K562 (cell line): ENCODE results near the gene WFIKKN1. TPM values are rescaled to one million over a fixed set of nuclear protein-coding genes. Genes with fewer than 3 reads are reported as not detected.

ENCODE experiments used
- CBX5 ChIP-seq: IDR thresholded peaks from 2 replicates; pipeline ENCODE4 v1.6.1; 2014; ENCODE audit warnings: low read depth, borderline replicate concordance
- CEBPB ChIP-seq: fragments of 450-650 bp; IDR thresholded peaks from 2 replicates; pipeline ENCODE4 v1.6.1; 2016; ENCODE audit warnings: missing genetic modification characterization, missing compliant biosample characterization
- CXXC5 ChIP-seq: fragments of 250-450 bp; sonication (Bioruptor Pico); IDR thresholded peaks from 2 replicates; pipeline ENCODE4 v1.8.0; 2022; ENCODE audit warnings: inconsistent platforms, mild to moderate bottlenecking, moderate library complexity
- DPF2 ChIP-seq: fragments of 450-650 bp; IDR thresholded peaks from 2 replicates; pipeline ENCODE4 v1.6.1; 2016
- KDM4B ChIP-seq, 2 experiments: fragments of 450-650 bp in 1 of 2; sonication (generic) in 1 of 2; IDR thresholded peaks; 2 replicates each; pipeline ENCODE4 v1.6.1; 2016 to 2017; ENCODE audit warnings: borderline replicate concordance in 2 of 2, antibody characterized with exemption in 1 of 2, low read depth in 1 of 2, mild to moderate bottlenecking in 1 of 2
- KLF6 ChIP-seq: fragments of 250-450 bp; sonication (Bioruptor Pico); IDR thresholded peaks from 2 replicates; pipeline ENCODE4 v1.4.0; 2020; ENCODE audit warnings: mild to moderate bottlenecking, moderate library complexity, borderline replicate concordance
- MAZ ChIP-seq, 2 experiments: fragments of 450-650 bp in 1 of 2; sonication (generic) in 1 of 2; formaldehyde crosslinking; IDR thresholded peaks in 1 of 2; conservative IDR thresholded peaks in 1 of 2; 2 replicates each; pipeline versions ENCODE4 v1.4.0 to v1.5.0; 2020; ENCODE audit warnings: mild to moderate bottlenecking in 1 of 2, missing genetic modification reagents in 1 of 2
- SMARCA5 ChIP-seq: fragments of 450-650 bp; IDR thresholded peaks from 2 replicates; pipeline ENCODE4 v1.6.1; 2016
- SUPT5H ChIP-seq: fragments of 450-650 bp; IDR thresholded peaks from 2 replicates; pipeline ENCODE4 v1.6.1; 2016
- TAL1 ChIP-seq: fragments of 450-650 bp; IDR thresholded peaks from 2 replicates; pipeline ENCODE4 v1.6.1; 2016; ENCODE audit warnings: mild to moderate bottlenecking
- ZC3H8 ChIP-seq: fragments of 450-650 bp; IDR thresholded peaks from 2 replicates; pipeline ENCODE4 v1.6.1; 2017
- ZFX ChIP-seq: sonication (generic); formaldehyde crosslinking; IDR thresholded peaks from 2 replicates; pipeline ENCODE4 v1.8.0; 2022; ENCODE audit warnings: mild to moderate bottlenecking, missing genetic modification reagents, moderate library complexity
- ZNF263 ChIP-seq: sonication (generic); formaldehyde crosslinking; IDR thresholded peaks from 2 replicates; pipeline ENCODE4 v1.8.0; 2022; ENCODE audit warnings: mild to moderate bottlenecking, missing genetic modification reagents, borderline replicate concordance
- ZNF324 ChIP-seq: fragments of 250-450 bp; sonication (Bioruptor Pico); IDR thresholded peaks from 2 replicates; pipeline ENCODE4 v1.4.0; 2020; ENCODE audit warnings: mild to moderate bottlenecking
- ZNF551 ChIP-seq: fragments of 250-450 bp; sonication (Bioruptor Pico); IDR thresholded peaks from 2 replicates; pipeline ENCODE4 v1.5.0; 2021; ENCODE audit warnings: mild to moderate bottlenecking, moderate library complexity
- ZNF695 ChIP-seq: fragments of 450-650 bp; formaldehyde crosslinking; IDR thresholded peaks from 2 replicates; pipeline ENCODE4 v1.4.0; 2020; ENCODE audit warnings: mild to moderate bottlenecking, moderate library complexity
- ZZZ3 ChIP-seq: fragments of 450-650 bp; IDR thresholded peaks from 2 replicates; pipeline ENCODE4 v1.6.1; 2016; ENCODE audit warnings: antibody characterized with exemption, mild to moderate bottlenecking, moderate library complexity
- polyA plus RNA-seq, 8 experiments: library from polyadenylated mRNA; depleted of rRNA in 4 of 8; stranded (reverse) in 5 of 8; unstranded in 3 of 8; fragments of >200 nt; fragmentation: Nextera tagmentation in 2 of 8; fragmentation: Illumina TruSeq in 1 of 8; extraction: Ambion mirVana in 2 of 8; extraction: Trizol in 1 of 8; gene quantifications; 2 replicates each; pipeline versions ENCODE4 v1.2.1 to v1.2.3, GENCODE V29; 2011 to 2014; ENCODE audit warnings: inconsistent platforms in 1 of 8, missing spikeins in 1 of 8
- total RNA-seq, 7 experiments: library from RNA; depleted of rRNA in 6 of 7; stranded (reverse); fragments of >200 nt in 6 of 7; fragmentation: Illumina TruSeq in 2 of 7; extraction: Trizol in 2 of 7; gene quantifications; 2 replicates each; pipeline versions ENCODE4 v1.2.1 to v1.2.3, GENCODE V29; 2011 to 2021; ENCODE audit warnings: low replicate concordance in 1 of 7
- TF ChIP-seq, protein P1 (sequence below): sonication (generic); formaldehyde crosslinking; IDR thresholded peaks from 2 replicates; pipeline ENCODE4 v1.5.0; 2020; ENCODE audit warnings: missing genetic modification reagents
- TF ChIP-seq, protein P2 (sequence below): sonication (generic); formaldehyde crosslinking; IDR thresholded peaks from 2 replicates; pipeline ENCODE4 v1.8.0; 2022; ENCODE audit warnings: missing genetic modification reagents, mild to moderate bottlenecking, moderate library complexity, borderline replicate concordance
- TF ChIP-seq, protein P3 (sequence below): fragments of 450-650 bp; IDR thresholded peaks from 2 replicates; pipeline ENCODE4 v1.6.1; 2016
- TF ChIP-seq, protein P4 (sequence below), 3 experiments: fragments of 200-800 bp in 1 of 3; sonication (Bioruptor generic) in 1 of 3; sonication (generic) in 1 of 3; formaldehyde crosslinking in 1 of 3; IDR thresholded peaks; 2 replicates each; pipeline versions ENCODE4 v1.6.1 to v1.8.0; 2016 to 2022; ENCODE audit warnings: mild to moderate bottlenecking in 2 of 3, missing compliant biosample characterization in 2 of 3, missing genetic modification characterization in 2 of 3, missing genetic modification reagents in 1 of 3
- TF ChIP-seq, protein P5 (sequence below): fragments of 450-650 bp; IDR thresholded peaks from 2 replicates; pipeline ENCODE4 v1.6.1; 2017; ENCODE audit warnings: antibody characterized with exemption

The WFIKKN1 gene
- total and polyA plus RNA-seq, 9 of the 15 experiments (the other 6 are each of a cell fraction or from before 2014, with no cell fraction given): 0.14 to 1.1 (median 0.50) TPM; not detected in 4

DNA sequence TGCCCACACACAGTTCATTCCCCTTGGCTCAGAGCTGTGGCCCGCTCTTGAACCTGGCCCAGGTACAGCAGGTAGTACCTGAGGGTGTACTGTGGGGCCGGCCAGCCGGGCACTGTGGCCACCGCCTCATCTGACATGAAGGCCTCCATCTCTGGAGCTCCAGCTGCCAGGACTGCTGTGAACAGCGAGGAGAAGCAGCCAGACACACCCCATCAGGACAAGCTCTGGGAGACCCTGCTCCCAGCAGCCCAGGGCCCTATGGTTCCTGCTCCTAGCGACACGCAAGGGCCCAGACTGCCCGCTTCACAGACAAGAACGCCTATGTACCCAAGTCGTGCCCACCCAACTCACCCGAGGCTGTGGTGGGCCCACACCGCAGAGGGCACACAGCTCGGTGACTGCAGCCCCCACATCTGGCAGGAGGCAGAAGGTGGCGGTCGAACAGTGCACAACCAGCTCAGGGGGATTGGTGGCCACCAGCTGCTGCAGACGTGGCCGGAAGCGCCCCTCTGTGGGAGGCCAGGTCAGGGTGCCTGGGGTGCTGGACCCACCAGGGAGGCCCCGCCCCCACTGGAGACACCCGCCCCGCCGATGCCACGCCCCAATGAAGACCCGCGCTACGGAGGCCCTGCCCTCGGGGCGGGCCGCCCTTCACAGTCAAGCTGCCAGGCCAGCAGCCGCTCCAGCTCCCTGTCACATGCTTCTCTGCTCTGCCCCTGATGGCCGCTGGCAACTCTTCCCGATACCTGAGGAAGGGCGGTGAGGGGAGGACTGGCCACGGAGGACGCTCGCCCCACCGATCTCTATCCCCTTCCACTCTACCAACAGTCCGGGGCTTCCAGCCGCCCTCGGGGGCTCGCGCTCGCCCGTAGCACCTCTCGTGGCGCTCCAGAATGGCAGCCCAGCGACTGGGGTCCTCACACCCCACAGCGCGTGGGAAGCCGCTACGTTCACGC is 48.4 kb downstream of the WFIKKN1 start (continued):
- TF ChIP-seq CXXC5 (CRISPR knock-in tag) (0 out of 2 replicates have a peak, but pooled peaks have one; percentile 2), ZC3H8 (no peak), TAL1 (no peak), CBX5 (no peak), SMARCA5 (0 out of 2 replicates have a peak, but pooled peaks have one; percentile 25), MAZ (CRISPR knock-in tag; conservative IDR thresholded peaks at IDR 0.05 in 1 of 2, IDR thresholded peaks at IDR 0.05 in 1 of 2) (peak in 1 of 2 experiments; percentile 15; a peak in 1 of 4 replicates), ZFX (CRISPR knock-in tag) (no peak), KDM4B (IDR thresholded peaks at IDR 0.05; ENCODE audit: borderline replicate concordance in 2 of 2, low read depth in 1 of 2) (0 out of 4 replicates have a peak, but pooled peaks of 1 of the 2 experiments have one; percentile 23), ZNF695 (CRISPR knock-in tag) (no peak), DPF2 (peak; percentile 40; the same call in 1 of the 2 replicates), ZNF551 (CRISPR knock-in tag) (no peak), KLF6 (CRISPR knock-in tag) (no peak), ZZZ3 (no peak), CEBPB (tag) (no peak), ZNF263 (CRISPR knock-in tag) (peak; percentile 79), SUPT5H (peak; percentile 80), ZNF324 (CRISPR knock-in tag) (no peak)
- TF ChIP-seq, protein P1, sequence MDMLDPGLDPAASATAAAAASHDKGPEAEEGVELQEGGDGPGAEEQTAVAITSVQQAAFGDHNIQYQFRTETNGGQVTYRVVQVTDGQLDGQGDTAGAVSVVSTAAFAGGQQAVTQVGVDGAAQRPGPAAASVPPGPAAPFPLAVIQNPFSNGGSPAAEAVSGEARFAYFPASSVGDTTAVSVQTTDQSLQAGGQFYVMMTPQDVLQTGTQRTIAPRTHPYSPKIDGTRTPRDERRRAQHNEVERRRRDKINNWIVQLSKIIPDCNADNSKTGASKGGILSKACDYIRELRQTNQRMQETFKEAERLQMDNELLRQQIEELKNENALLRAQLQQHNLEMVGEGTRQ: no peak
- TF ChIP-seq, protein P2, sequence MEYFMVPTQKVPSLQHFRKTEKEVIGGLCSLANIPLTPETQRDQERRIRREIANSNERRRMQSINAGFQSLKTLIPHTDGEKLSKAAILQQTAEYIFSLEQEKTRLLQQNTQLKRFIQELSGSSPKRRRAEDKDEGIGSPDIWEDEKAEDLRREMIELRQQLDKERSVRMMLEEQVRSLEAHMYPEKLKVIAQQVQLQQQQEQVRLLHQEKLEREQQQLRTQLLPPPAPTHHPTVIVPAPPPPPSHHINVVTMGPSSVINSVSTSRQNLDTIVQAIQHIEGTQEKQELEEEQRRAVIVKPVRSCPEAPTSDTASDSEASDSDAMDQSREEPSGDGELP (CRISPR knock-in tag): peak; percentile 9; the same call in 1 of the 2 replicates
- TF ChIP-seq, protein P3, sequence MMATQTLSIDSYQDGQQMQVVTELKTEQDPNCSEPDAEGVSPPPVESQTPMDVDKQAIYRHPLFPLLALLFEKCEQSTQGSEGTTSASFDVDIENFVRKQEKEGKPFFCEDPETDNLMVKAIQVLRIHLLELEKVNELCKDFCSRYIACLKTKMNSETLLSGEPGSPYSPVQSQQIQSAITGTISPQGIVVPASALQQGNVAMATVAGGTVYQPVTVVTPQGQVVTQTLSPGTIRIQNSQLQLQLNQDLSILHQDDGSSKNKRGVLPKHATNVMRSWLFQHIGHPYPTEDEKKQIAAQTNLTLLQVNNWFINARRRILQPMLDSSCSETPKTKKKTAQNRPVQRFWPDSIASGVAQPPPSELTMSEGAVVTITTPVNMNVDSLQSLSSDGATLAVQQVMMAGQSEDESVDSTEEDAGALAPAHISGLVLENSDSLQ: peak; percentile 44; the same call in 1 of the 2 replicates
- TF ChIP-seq, protein P4, sequence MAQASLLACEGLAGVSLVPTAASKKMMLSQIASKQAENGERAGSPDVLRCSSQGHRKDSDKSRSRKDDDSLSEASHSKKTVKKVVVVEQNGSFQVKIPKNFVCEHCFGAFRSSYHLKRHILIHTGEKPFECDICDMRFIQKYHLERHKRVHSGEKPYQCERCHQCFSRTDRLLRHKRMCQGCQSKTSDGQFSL (CRISPR knock-in tag; IDR thresholded peaks at IDR 0.05): no peak
- TF ChIP-seq, protein P4 (tag; IDR thresholded peaks at IDR 0.05): no peak
- TF ChIP-seq, protein P5, sequence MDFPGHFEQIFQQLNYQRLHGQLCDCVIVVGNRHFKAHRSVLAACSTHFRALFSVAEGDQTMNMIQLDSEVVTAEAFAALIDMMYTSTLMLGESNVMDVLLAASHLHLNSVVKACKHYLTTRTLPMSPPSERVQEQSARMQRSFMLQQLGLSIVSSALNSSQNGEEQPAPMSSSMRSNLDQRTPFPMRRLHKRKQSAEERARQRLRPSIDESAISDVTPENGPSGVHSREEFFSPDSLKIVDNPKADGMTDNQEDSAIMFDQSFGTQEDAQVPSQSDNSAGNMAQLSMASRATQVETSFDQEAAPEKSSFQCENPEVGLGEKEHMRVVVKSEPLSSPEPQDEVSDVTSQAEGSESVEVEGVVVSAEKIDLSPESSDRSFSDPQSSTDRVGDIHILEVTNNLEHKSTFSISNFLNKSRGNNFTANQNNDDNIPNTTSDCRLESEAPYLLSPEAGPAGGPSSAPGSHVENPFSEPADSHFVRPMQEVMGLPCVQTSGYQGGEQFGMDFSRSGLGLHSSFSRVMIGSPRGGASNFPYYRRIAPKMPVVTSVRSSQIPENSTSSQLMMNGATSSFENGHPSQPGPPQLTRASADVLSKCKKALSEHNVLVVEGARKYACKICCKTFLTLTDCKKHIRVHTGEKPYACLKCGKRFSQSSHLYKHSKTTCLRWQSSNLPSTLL: no peak
